ENCODE measurements around the gene ABCA1. TPM values are rescaled to one million over a fixed set of nuclear protein-coding genes. Genes with fewer than 3 reads are reported as not detected.
"Not testable (repeated sequence)": the region's sequence is repeated elsewhere in the genome, so short reads cannot be mapped to it uniquely, and the experiment has no call there.

The ABCA1 gene
- total RNA-seq, 1 donor from 2014 or later = 33.4 TPM

- no peak for DNase-seq (ENCODE audit: low spot score)
Observed at GRCh38 chr9:104950838-104951237, 22.9 kb upstream of the ABCA1 start.

GRCh38 chr9:104948277-104948676, 20.3 kb upstream of the ABCA1 start:
- DNase-seq (ENCODE audit: low spot score) = no peak

GRCh38 chr9:104944871-104945270, 16.9 kb upstream of the ABCA1 start:
- no peak for DNase-seq (ENCODE audit: low spot score)

GRCh38 chr9:104944356-104944755, 16.4 kb upstream of the ABCA1 start:
- DNase-seq (ENCODE audit: low spot score) = no peak

GRCh38 chr9:104941597-104941996, 13.6 kb upstream of the ABCA1 start:
- no peak for DNase-seq (ENCODE audit: low spot score)

- DNase-seq (ENCODE audit: low spot score) = no peak
Observed at GRCh38 chr9:104936291-104936690, 8.3 kb upstream of the ABCA1 start.

- DNase-seq (ENCODE audit: low spot score) = not testable (repeated sequence)
Observed at GRCh38 chr9:104935501-104935810, 7.5 kb upstream of the ABCA1 start.

GRCh38 chr9:104934691-104935500, 6.9 kb upstream of the ABCA1 start:
- no peak for DNase-seq (ENCODE audit: low spot score)

- not testable (repeated sequence) for DNase-seq (ENCODE audit: low spot score)
Observed at GRCh38 chr9:104933091-104933490, 5.1 kb upstream of the ABCA1 start.

- no peak for DNase-seq (ENCODE audit: low spot score)
Observed at GRCh38 chr9:104931256-104931655, 3.3 kb upstream of the ABCA1 start.

- no peak for DNase-seq (ENCODE audit: low spot score)
Observed at GRCh38 chr9:104927216-104927911, 591 bp downstream of the ABCA1 start.

- no peak for DNase-seq (ENCODE audit: low spot score)
Observed at GRCh38 chr9:104923740-104924139, 4.2 kb downstream of the ABCA1 start.

- no peak for DNase-seq (ENCODE audit: low spot score)
Observed at GRCh38 chr9:104923289-104923688, 4.7 kb downstream of the ABCA1 start.

- not testable (repeated sequence) for DNase-seq (ENCODE audit: low spot score)
Observed at GRCh38 chr9:104922748-104923147, 5.2 kb downstream of the ABCA1 start.

GRCh38 chr9:104921067-104921741, 6.8 kb downstream of the ABCA1 start:
- DNase-seq (ENCODE audit: low spot score) = no peak

- DNase-seq (ENCODE audit: low spot score) = no peak
Observed at GRCh38 chr9:104915753-104916152, 12.2 kb downstream of the ABCA1 start.

GRCh38 chr9:104915049-104915448, 12.9 kb downstream of the ABCA1 start:
- no peak for DNase-seq (ENCODE audit: low spot score)

- DNase-seq (ENCODE audit: low spot score) = no peak
Observed at GRCh38 chr9:104914466-104914865, 13.5 kb downstream of the ABCA1 start.

GRCh38 chr9:104912606-104913005, 15.3 kb downstream of the ABCA1 start:
- no peak for DNase-seq (ENCODE audit: low spot score)

GRCh38 chr9:104911032-104911607, 16.8 kb downstream of the ABCA1 start:
- DNase-seq (ENCODE audit: low spot score) = no peak

- DNase-seq (ENCODE audit: low spot score) = peak; percentile 44
Observed at GRCh38 chr9:104907278-104907951, 20.5 kb downstream of the ABCA1 start.
